Iris pigment epithelial cell (primary cell): ENCODE measurements around the gene CUBN.
A peak's percentile ranks its signal among the peaks of the same experiment; 100 is the strongest.

Experiments
- DNase-seq: peaks from one replicate; pipeline ENCODE4 v3.0.0-alpha.2; 2011; ENCODE audit warnings: low read depth

CUBN gene

DNA sequence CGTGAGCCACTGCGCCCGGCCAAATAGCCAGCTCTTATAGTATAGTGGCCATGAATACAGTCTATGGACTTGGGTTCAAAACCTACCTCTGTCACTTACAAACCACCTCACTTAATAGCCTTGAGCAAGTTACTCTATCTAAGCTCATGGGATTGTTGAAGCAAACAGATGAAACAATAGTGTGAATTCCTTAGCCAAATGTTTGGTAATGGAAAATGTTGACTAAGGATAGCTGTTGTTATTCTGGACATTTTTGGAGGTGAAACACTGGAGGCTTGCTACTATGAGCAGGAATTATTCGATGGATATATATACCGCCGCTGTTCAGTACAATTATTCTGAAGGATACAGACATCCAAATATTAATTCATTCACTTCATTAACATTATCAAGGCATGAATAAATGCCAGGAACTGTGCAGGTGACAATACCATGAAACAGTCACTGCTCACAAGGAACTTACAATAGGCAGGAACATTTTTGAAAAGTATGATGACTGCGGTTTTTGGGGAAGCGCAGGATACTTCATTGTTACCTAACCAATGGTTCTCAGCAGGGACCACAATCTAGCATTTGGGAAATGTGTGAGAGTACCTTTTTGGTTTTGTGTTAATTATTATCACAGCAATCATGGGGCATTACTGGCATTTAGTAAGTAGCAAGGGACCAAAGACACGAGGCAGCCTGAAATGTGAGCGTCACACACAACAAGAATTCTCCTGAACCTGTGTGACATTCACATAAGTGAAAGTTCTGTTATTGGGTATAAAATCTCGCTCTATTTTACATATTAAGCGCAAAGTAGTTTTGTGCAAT lies 55.7 kb downstream of the CUBN start:
- DNase-seq: no peak

DNA sequence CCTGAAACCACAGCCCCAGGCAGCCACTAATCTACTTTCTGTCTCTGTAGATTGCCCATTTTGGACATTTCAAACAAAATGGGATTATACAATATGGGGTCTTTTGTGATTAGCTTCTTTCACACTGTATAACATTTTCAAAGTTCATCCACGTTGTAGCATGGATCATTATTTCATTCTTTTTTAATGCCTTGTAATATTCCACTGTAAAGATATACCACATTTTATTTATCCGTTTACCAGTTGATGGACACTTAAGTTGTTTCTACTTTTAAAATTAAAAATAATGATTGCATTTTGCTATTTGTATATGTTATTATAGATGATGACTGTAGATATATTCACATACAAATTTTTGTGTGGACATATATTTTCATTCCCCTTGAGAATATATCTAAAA lies 60.7 kb downstream of the CUBN start:
- no peak for DNase-seq

DNA sequence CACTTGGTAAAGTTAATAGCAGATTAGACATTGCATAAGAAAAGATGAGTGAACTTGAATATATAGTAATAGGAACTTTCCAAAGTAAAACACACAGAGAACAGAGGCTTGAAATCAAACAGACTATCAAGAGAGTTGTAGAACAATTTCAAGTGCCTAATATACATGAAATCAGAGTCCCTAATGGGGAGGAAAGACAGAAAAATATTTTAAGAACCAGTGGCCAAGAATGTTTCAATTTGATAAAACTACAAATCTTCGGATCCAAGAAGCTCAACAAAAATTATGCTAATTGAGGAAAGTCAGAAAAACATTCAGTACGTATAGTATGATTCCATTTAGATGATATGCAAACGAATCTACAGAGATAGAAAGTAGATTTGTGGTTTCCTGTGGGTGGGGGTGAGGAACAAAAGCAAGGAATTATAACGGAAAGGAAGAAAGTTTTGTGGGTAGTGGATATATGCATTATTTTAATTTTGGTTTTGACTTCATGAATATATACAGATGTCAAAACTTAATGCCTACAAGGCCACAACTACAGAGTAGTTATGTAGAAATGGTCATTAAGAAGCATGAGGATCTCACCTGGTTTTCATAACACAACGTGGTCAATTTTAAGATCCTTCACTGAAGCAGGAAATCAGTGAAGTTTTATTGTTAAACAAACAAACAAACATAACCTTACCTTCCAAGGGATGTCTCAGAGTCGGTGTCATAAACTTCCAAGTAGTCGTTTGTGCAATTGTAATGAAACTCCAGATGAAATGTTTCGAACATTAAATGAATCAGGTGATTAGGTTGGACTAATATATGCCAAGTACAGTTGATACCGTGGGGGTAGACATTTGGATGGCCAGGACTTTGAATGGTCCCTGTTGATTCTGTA lies 62.0 kb downstream of the CUBN start:
- peak; percentile 58 for DNase-seq

DNA sequence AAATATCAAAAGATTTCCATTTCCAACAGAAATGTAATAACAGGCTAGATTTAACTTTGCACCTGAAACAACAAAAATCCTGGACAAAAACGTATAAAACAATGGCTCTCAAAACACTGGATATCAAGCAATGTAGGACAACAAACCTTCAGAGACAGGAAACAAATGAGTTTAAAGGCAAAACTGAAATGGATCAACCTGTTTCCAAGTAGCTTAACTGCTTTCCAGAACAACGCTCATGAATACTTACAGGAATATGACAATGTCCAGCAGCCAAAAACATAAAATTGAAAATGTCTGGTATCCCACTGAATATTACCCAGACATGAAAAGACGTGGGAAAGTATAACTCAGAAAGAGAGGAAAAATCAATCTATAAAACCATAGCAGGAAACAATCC lies 62.8 kb downstream of the CUBN start:
- no peak for DNase-seq

DNA sequence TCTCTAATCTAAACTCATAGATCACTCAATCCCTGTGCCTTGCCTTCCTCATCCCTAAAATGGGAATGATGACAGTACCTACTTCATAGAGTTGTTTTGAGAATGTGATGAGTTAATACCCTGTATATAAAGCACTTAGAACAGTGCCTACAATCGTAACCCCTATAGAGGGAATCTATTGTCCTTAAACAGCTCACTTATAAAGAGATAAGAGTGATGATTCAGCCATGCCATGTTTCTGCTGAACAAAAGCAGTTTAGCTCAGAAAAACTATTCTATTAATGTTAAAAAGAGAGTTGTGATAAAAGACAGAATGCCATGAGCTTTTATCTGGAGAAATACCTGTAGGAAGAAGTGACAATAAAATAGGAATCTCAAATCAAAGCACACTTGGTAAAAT lies 63.6 kb downstream of the CUBN start:
- DNase-seq: no peak

DNA sequence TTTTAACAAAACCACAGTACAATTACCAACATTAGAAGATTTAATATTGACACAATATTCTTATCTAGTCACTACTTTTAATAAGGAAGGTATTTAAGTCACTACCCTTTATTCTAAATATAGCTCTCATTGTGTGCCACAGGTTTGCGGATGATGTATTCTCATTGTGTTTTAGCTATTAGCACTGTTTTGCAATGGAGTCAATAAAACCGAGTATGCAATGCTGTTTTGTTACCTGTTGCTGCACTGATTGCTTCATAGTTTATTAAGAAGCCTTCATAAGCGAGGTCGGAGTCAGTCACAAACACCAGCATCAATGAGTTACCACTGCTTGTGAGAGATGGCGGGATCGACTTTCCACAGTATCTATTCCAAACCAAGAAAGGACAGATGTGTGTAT lies 64.3 kb downstream of the CUBN start:
- no peak for DNase-seq

DNA sequence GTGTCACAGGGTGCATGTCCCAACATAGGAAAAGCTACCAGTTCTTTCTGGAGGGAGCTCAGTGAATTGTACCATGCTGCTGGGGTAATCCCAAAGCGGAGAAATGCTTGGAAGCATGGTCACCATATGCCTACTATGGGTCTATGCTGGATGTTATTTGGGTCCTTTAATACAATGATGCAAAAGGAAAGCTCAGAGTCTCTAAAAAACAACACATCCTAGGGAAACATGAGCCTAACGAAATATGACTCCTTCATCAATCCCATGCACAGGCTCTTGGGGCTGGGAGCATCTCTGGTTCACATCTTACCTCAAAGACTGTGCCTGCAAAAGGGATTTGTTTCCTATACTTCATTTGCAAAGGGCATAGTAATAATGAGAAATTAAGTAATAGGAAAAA lies 65.2 kb downstream of the CUBN start:
- no peak for DNase-seq

DNA sequence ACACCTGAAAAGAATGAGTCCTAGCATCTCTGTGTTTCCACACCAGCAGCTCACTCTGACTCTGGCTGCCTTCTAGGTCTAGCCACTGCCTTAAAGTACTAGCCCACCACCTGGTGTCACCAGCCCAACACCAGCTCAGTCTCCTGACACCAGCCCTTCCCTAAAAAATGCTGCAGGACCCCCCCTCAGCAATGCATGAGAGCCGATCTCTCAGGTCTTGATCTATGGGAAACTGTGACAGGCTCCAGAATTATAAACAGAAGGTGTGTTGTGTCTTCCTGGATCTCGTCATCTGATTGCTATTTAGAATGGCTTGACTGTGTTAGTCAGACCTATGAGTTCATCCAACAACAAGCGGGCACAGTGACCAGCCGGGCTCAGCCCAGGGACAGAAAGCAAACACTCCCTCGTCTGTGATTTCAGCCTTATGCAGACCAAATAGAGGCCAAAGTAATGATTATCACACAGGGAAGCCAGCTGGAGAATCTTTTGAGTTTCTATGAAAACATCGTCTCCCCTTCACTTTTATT lies 66.6 kb downstream of the CUBN start:
- DNase-seq: peak; percentile 91

DNA sequence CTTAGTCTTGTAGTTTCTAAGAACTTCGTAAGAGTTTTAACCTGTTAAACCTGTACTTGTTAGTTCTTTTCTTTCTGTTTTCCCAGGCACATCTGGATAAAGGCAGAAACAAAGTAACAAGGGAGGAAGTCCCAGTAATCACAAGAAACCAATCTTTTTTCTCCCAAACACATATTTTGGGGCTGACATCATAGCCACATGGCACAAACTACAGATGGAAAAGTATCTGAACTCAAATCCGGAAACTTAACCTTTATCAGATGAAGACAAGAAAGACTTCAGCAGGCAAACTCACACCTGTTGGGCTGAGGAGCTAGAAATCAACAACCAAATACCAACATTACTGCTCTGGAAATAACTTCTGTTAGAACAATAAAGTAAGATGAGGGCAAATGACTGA lies 67.1 kb downstream of the CUBN start:
- DNase-seq: peak; percentile 91

DNA sequence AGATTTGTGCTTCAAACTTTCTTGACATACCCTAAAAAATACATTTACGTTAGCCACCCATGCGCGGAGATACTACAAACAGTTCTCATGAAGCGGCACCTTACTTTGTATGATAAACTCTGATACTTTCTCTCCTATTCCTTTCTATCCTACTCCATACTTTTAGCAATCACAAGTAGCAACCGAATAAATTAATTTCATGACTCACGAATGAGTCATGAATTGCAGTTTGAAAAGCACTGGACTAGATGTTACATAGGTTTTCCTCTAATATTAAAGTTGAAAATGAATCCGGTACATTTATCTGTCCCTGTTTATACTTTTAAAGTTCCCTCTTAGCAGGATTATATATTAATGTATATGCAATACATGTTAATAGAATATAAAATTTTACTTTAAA lies 67.6 kb downstream of the CUBN start:
- DNase-seq: peak; percentile 86

DNA sequence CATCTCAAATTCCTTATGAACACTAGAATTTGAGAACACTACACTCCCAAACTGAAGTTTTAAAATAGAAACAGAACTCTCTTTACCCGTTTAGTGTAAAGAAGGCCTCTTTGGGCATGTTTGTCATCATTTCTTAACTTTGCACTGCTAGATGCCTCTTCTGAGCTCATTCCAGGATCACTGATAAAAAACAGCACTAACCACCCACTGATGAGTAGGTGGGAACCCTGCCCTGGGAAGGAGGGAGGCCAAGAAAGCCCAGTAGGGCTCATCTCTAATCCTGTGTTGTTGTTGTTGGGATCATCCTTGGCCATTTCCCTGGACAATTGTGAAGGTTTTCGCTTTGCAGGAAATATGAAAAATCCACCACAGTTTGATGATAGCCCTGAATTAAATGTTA lies 68.2 kb downstream of the CUBN start:
- peak; percentile 70 for DNase-seq

DNA sequence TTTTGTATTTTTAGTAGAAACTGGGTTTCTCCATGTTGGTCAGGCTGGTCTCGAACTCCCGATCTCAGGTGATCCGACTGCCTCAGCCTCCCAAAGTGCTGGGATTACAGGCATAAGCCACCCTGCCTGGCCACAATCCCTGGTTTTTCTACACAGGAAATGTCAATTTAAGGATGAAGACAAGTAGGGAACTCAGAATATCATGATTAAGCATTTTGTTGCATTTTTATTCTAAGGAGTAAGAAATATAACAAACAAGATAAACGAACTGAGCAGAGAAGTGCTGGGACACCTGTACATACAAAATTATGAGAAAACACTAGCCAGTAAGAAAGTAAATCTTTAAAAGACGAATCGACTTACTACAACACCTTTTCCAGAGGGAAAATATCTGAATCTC lies 69.3 kb downstream of the CUBN start:
- no peak for DNase-seq

DNA sequence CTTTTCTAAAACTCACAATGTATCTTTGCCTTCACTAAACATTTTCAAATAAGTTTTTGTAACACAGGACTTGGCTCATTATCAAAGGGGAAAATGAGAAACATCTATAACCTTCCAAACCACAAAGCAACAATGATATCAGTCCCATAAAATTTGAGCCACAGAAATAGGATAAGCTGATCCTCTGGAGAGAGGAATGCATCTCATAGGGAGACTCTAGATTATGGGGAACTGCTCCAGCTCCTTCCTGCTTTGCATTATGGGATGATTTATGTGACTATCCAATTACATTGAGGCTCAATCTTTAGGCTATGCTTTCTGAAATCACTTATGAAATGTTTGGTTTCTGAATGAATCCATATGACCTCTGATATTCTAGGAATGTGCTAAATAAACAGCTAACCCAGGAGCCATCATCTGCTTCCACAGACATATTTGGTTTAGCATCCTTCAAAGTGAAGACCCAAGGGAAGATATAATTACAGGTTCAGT lies 70.4 kb downstream of the CUBN start:
- peak; percentile 83 for DNase-seq

DNA sequence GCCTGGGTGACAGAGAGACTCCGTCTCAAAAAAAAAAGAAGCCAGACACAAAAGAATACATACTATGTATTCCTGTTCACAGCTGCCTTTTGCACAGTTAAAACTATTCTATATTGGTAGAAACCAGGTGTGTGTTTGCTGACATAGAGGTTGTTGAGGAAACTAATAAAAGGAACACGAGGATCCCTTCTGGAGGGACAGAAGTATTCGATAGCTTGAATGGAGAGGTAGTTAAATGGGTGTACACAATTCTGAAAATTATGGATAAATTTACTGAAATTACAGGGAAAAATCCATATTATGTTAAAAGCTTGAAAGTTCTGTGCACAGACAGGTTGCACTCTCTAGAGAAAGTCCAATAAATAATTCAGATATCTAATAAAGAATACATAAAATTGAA lies 71.5 kb downstream of the CUBN start:
- DNase-seq: no peak

DNA sequence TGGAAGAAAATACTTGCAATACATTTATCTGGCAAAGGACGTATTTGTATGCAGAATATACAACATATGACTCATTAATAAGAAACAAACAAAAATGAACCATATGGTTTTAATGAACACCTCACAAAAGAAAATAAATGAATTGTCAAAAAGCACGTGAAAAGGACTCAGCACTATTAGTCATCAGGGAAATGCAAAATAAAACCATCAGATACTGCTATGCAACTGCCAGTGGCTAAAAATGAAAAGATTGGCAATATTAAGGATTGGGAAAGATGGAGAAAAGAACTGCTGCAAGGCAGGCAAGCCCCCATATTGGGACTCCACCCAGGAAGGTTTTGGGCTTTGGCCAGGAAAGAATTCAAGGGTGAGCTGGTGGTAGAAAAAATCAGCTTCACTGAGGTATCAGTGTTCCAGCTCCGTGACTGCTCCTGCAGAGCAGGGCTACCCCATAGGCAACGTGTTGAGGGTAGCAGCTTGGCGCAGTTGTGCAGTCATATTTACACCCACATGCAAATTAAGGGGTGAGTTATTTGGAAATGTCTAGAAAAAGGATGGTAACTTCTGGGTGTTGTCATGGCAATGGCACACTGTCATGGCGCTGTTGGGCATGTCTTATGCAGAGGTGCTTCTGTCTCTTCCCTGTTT lies 72.7 kb downstream of the CUBN start:
- DNase-seq: peak; percentile 61

DNA sequence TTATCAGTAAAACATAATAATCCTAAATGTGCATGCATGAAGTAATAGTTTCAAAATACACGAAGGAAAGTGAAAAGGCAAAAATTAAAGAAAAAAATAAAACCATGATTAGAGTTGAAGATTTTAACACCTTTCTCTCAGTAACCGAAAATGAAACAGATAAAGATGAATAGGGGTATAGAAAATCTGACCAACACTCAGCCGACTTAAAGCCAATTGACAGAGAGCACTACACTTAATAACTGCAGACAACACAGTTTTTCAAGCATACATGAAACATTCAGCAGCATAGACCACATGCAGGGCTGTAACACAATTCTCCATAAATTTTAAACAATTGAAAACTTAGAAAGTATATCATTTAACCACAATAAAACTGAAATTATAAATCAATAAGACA lies 76.1 kb downstream of the CUBN start:
- no peak for DNase-seq

DNA sequence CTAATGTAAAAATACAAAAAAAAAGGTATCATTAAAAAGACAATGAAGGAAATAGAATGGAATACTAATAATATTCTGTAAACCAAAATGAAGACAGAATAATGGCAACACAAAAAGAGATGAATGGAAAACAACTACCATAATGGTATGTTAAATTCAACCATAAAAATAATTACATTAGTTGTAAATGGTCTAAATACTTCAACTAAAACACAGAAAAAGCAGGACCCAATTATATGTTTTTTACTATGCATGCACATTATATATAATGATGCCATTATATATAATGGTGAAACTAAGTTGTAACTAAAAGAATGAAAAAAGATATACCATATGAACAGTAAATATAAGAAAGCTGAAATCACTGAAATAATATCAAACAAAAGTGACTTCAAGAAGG lies 76.5 kb downstream of the CUBN start:
- DNase-seq: no peak

DNA sequence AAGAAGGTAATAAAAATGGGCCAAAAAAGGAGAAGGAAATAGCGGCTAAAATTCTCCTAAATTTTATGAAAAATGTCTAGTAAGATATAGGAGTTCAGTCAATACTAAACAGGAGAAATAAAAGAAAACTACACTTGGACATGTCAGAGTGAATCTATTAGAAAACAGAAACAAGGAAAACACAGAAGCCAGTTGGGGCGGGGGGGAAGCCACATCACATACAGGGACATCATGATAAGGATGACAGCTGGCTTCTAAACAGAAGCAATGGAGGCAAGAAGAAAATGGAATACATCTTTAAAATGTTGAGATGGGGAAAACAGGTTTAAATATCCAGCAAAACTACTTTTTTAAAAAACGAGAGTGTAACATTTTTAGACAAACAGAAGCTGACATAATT lies 77.8 kb downstream of the CUBN start:
- DNase-seq: no peak

DNA sequence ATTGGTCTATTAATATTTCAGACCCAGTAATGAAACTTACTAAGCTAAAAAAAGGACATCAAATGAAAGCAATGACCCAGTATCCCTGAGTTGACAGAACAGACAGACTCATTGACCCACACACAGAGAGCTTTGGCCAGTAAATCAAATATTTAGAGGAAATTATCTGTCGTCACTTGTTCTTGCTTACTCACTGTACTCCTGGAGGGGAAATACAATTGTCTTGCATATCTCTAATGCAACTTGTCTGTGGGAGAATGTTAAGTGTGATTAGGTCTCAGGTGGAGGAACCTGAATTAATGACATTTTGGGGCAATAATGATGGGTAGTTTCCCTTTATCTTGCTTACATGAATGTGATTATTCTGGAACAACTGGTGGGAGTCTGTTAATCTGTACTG lies 80.4 kb downstream of the CUBN start:
- DNase-seq: no peak

DNA sequence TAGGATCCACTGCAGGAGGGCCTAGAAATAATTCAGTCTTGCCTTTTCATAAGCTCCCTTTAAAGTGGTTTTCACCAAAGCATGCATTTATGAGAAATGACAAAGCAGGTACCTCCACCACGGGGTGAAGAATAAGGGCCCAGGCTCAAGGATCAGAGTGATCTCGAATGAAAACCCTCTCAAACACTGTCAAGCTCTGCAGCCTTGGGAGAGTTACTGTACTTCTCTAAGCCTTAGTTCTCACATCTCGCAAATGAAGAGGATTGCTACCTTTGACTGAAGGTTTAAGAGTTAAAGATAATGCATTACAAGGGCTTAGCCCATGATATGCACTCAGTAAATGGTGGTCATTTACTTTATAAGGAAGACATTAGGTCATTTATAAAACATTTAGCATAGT lies 81.7 kb downstream of the CUBN start:
- DNase-seq: no peak

DNA sequence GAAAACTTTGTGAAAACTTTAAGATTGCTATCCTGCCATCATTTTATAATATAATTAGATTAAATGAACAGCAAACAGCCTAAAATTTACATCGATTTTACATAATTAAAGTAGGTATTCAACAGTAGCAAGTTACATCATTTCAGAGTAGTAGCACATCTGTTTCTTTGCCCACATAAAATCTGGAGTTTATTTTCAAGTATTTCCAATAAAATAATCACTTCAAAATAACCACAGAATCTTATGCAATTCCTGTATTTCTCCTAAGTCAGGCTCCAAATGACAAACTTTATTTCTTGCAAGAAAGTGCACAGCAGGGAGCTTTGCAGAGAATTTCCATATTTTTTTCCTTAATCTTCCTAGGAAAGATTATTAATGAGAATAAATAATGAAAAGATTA lies 82.6 kb downstream of the CUBN start:
- DNase-seq: no peak

DNA sequence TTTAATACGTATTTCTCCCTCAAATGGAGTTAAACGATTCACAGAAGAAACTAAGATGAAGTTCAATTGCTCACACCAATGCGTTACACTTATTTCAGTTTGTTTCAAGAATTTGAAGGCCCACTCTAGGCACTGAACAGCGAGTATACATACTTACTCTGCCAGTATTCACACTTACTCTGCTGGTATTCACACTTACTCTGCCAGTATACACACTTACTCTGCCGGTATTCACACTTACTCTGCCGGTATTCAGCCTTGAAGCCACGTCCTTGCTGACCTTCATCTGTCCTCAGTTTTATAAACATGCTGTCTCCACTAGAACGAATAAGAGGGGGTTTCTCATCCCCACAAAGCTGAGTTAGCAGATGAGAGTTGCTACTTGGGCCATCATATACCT lies 86.0 kb downstream of the CUBN start:
- DNase-seq: no peak
